HEK293T (cell line): ENCODE results near the gene HDAC9.

Experiments
- ARNT ChIP-seq: fragments of 450-650 bp; IDR thresholded peaks from 2 replicates; pipeline ENCODE4 v1.6.1; 2017; ENCODE audit warnings: mild to moderate bottlenecking
- BHLHE40 ChIP-seq: fragments of 450-650 bp; IDR thresholded peaks from 2 replicates; pipeline ENCODE4 v1.6.1; 2016; ENCODE audit warnings: mild to moderate bottlenecking, moderate library complexity, borderline replicate concordance
- CTBP1 ChIP-seq: fragments of 450-650 bp; IDR thresholded peaks from 2 replicates; pipeline ENCODE4 v1.6.1; 2016; ENCODE audit warnings: borderline replicate concordance
- ELF4 ChIP-seq: fragments of 450-650 bp; IDR thresholded peaks from 2 replicates; pipeline ENCODE4 v1.6.1; 2017; ENCODE audit warnings: antibody characterized with exemption
- FOXK2 ChIP-seq: fragments of 450-650 bp; IDR thresholded peaks from 2 replicates; pipeline ENCODE4 v1.6.1; 2016; ENCODE audit warnings: mild to moderate bottlenecking
- FOXM1 ChIP-seq: fragments of 450-650 bp; IDR thresholded peaks from 2 replicates; pipeline ENCODE4 v1.6.1; 2017; ENCODE audit warnings: mild to moderate bottlenecking, borderline replicate concordance
- L3MBTL2 ChIP-seq: fragments of 450-650 bp; conservative IDR thresholded peaks from 2 replicates; pipeline ENCODE4 v1.6.1; 2016; ENCODE audit warnings: mild to moderate bottlenecking
- LEF1 ChIP-seq: fragments of 450-650 bp; IDR thresholded peaks from 2 replicates; pipeline ENCODE4 v1.6.1; 2017; ENCODE audit warnings: mild to moderate bottlenecking, borderline replicate concordance
- NFRKB ChIP-seq: fragments of 450-650 bp; IDR thresholded peaks from 2 replicates; pipeline ENCODE4 v1.6.1; 2016; ENCODE audit warnings: mild to moderate bottlenecking, moderate library complexity
- PKNOX1 ChIP-seq: fragments of 450-650 bp; IDR thresholded peaks from 2 replicates; pipeline ENCODE4 v1.6.1; 2016
- SP1 ChIP-seq: fragments of 450-650 bp; IDR thresholded peaks from 2 replicates; pipeline ENCODE4 v1.6.1; 2017
- SUZ12 ChIP-seq: fragments of 450-650 bp; IDR thresholded peaks from 2 replicates; pipeline ENCODE4 v1.6.1; 2016; ENCODE audit warnings: mild to moderate bottlenecking

GRCh38 chr7:18997477-18998150 lies 502.1 kb downstream of the HDAC9 start:
- no peak for TF ChIP-seq L3MBTL2
- no peak for TF ChIP-seq BHLHE40
- no peak for TF ChIP-seq SUZ12
- no peak for TF ChIP-seq CTBP1
- TF ChIP-seq LEF1 = no peak
- TF ChIP-seq PKNOX1 = no peak
- TF ChIP-seq ARNT = no peak
- no peak for TF ChIP-seq NFRKB
- TF ChIP-seq SP1 = no peak
- TF ChIP-seq FOXM1 = no peak
- no peak for TF ChIP-seq ELF4
- TF ChIP-seq FOXK2 = no peak
